ENCODE data around the gene MBD3L1.

GRCh38 chr19:8884416-8884815 lies 52.2 kb downstream of the MBD3L1 start:
- no peak for TF ChIP-seq CTCF (IDR thresholded peaks at IDR 0.05; ENCODE audit: insufficient read depth, low read depth, low read length)
- no peak for TF ChIP-seq EZH2 (IDR thresholded peaks at IDR 0.05; ENCODE audit: insufficient read depth, low read length)

All from astrocyte (in vitro differentiated cells and primary cell).